PC-9 (cell line): ENCODE data around the gene S100A16. TPM values are rescaled to one million over a fixed set of nuclear protein-coding genes. Genes with fewer than 3 reads are reported as not detected.
A peak's percentile ranks its signal among the peaks of the same experiment; 100 is the strongest.
"Not testable (repeated sequence)": the region's sequence is repeated elsewhere in the genome, so short reads cannot be mapped to it uniquely, and the experiment has no call there.

Experiments
- BruUV-seq: library from RNA; stranded (reverse); fragments of 400-500 nt; replicated peaks from 2 replicates; lab custom pipeline; 2021; lab: Mats Ljungman, UMichigan
- CTCF ChIA-PET: fragments of 300-600 bp; sonication (Branson Sonifier 250); formaldehyde crosslinking; loops from one replicate; lab custom pipeline; 2022; ENCODE audit warnings: antibody characterized with exemption; lab: Charles Lee
- POLR2A ChIA-PET: fragments of 300-600 bp; sonication (Branson Sonifier 250); formaldehyde crosslinking; loops from one replicate; lab custom pipeline; 2022; ENCODE audit warnings: antibody characterized with exemption; ENCODE audit not compliant: unreplicated experiment; lab: Charles Lee
- DNase-seq, 2 experiments: peaks; one replicate each; pipeline versions ENCODE4 v3.0.0 to v3.0.0-alpha.2; 2015 to 2022; ENCODE audit warnings: mixed read lengths in 1 of 2
- H2AFZ ChIP-seq: fragments of 200-600 bp; sonication (generic); 2 replicates; pipeline ENCODE4 v1.8.1; 2017; ENCODE audit warnings: antibody characterized with exemption
- H3F3A ChIP-seq: fragments of 200-600 bp; sonication (generic); 2 replicates; pipeline ENCODE4 v1.8.1; 2017; ENCODE audit warnings: antibody characterized with exemption, mild to moderate bottlenecking, low read depth; ENCODE audit not compliant: insufficient read depth
- H3K27ac ChIP-seq: fragments of 200-600 bp; sonication (generic); 2 replicates; pipeline ENCODE4 v1.6.1; 2016; ENCODE audit warnings: mixed run types
- H3K27me3 ChIP-seq: fragments of 200-600 bp; sonication (generic); 2 replicates; pipeline ENCODE4 v1.6.1; 2016; ENCODE audit warnings: low read depth, mixed run types; ENCODE audit not compliant: insufficient read depth
- H3K36me3 ChIP-seq: fragments of 200-600 bp; sonication (generic); 2 replicates; pipeline ENCODE4 v1.6.1; 2016; ENCODE audit warnings: low read depth, mixed run types
- H3K4me1 ChIP-seq: fragments of 200-600 bp; sonication (generic); replicated peaks from 2 replicates; pipeline ENCODE4 v1.6.1; 2016; ENCODE audit warnings: mixed run types; ENCODE audit not compliant: insufficient read depth
- H3K4me2 ChIP-seq: fragments of 200-600 bp; sonication (generic); 2 replicates; pipeline ENCODE4 v1.6.1; 2017; ENCODE audit warnings: mixed run types
- H3K4me3 ChIP-seq: fragments of 200-600 bp; sonication (generic); 2 replicates; pipeline ENCODE4 v1.6.1; 2016; ENCODE audit warnings: mixed run types
- H3K79me2 ChIP-seq: fragments of 200-600 bp; sonication (generic); 2 replicates; pipeline ENCODE4 v1.6.1; 2017; ENCODE audit warnings: low read depth, mixed run types
- H3K9me2 ChIP-seq: fragments of 200-600 bp; sonication (generic); 2 replicates; pipeline ENCODE4 v1.8.1; 2017; ENCODE audit warnings: mild to moderate bottlenecking; ENCODE audit not compliant: insufficient read depth
- H3K9me3 ChIP-seq: fragments of 200-600 bp; sonication (generic); 2 replicates; pipeline ENCODE4 v1.8.1; 2016; ENCODE audit warnings: low read depth; ENCODE audit not compliant: insufficient read depth
- H4K20me1 ChIP-seq: fragments of 200-600 bp; sonication (generic); 2 replicates; pipeline ENCODE4 v1.8.1; 2017; ENCODE audit not compliant: insufficient read depth
- EZH2 ChIP-seq: fragments of 200-600 bp; sonication (generic); IDR thresholded peaks from 2 replicates; pipeline ENCODE4 v1.8.0; 2017; ENCODE audit warnings: antibody characterized with exemption, low read depth
- intact Hi-C: fragments of 100-400 bp; cut with micrococcal nuclease; formaldehyde crosslinking; loops from one replicate; pipeline ENCODE4 v1.10.0; 2022; ENCODE audit not compliant: unreplicated experiment
- total RNA-seq: library from RNA; stranded (reverse); gene quantifications from 2 replicates; pipeline ENCODE4 v1.2.3, GENCODE V29; 2021
- TF ChIP-seq, protein P1 (sequence below): fragments of 200-600 bp; sonication (generic); conservative IDR thresholded peaks from 2 replicates; pipeline ENCODE4 v1.6.1; 2017; ENCODE audit warnings: mixed run types, antibody characterized with exemption, mild to moderate bottlenecking, moderate library complexity

S100A16 gene
- total RNA-seq, 1 experiment from 2014 or later, result 276 TPM

DNA sequence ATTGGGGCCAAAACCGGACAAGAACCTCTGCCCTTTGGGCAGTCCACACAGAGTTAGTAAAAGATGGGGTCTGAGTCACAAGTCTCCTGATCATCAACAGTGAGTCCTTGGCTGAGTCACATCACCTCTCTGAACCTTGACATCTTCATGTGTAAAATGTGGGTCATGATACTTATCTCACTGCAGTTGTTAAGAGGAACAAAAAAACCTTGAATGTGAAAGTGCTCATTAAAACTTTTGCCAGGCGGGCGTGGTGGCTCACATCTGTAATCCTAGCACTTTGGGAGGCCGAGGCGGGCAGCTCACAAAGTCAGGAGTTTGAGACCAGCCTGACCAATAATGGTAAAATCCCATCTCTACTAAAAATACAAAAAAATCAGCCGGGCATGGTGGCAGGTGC lies 15.7 kb downstream of the S100A16 start:
- Histone ChIP-seq H2AFZ (no peak overlapping the region), H3K9me3 (no peaks in the 10 kb centered on the region), H4K20me1 (no peaks in the 10 kb centered on the region), H3K27me3 (no peaks in the 10 kb centered on the region), H3K9me2 (no peaks in the 10 kb centered on the region), H3K4me3 (no peak overlapping the region), H3K79me2 (no peaks in the 10 kb centered on the region), H3K4me1 (peaks cover 30% of the 10 kb centered on the region), H3K4me2 (no peak overlapping the region), H3F3A (peaks cover 43% of the 10 kb centered on the region; the same call in 1 of the 2 replicates), H3K27ac (peak overlapping the region; percentile 2; the same call in 1 of the 2 replicates), H3K36me3 (0 out of 2 replicates have a peak, but pooled peaks cover 3% of the 10 kb centered on the region)
- intact Hi-C loops, result no loop called here
- ChIA-PET POLR2A (no interaction called here), CTCF (no interaction called here)
- peak in 1 of 2 experiments; percentile 68 for DNase-seq
- BruUV-seq, result no TSS peak
- TF ChIP-seq, protein P1, sequence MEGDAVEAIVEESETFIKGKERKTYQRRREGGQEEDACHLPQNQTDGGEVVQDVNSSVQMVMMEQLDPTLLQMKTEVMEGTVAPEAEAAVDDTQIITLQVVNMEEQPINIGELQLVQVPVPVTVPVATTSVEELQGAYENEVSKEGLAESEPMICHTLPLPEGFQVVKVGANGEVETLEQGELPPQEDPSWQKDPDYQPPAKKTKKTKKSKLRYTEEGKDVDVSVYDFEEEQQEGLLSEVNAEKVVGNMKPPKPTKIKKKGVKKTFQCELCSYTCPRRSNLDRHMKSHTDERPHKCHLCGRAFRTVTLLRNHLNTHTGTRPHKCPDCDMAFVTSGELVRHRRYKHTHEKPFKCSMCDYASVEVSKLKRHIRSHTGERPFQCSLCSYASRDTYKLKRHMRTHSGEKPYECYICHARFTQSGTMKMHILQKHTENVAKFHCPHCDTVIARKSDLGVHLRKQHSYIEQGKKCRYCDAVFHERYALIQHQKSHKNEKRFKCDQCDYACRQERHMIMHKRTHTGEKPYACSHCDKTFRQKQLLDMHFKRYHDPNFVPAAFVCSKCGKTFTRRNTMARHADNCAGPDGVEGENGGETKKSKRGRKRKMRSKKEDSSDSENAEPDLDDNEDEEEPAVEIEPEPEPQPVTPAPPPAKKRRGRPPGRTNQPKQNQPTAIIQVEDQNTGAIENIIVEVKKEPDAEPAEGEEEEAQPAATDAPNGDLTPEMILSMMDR, result no peak
- TF ChIP-seq EZH2, result no peak

- no peak for DNase-seq
- CTCF ChIA-PET, result no interaction called here
Observed at GRCh38 chr1:153592748-153593147, 20.2 kb downstream of the S100A16 start.

DNA sequence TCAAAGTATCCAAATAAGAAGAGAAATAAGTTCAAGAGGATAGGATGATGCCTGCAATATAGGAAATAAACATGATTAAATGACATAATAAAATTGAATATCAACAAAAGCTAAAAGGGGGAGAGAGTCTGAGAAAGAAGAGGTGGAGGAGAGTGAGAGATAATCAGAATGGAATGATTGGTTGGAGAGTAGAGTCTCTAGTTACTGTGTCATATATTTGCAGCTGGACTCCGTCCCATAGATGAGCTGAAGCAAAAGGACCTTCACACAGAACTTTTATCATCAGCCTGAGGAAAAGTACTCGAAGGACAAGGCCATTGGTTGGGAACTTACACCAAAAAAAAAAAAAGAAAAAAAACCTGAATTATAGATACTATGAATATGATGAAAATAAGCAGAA lies 24.5 kb downstream of the S100A16 start:
- Histone ChIP-seq H3K36me3 (no peaks in the 10 kb centered on the region), H3K9me2 (no peaks in the 10 kb centered on the region), H3K4me3 (no peak overlapping the region), H2AFZ (no peak overlapping the region), H3K79me2 (no peaks in the 10 kb centered on the region), H3F3A (peaks cover 8% of the 10 kb centered on the region; the same call in 1 of the 2 replicates), H3K9me3 (no peaks in the 10 kb centered on the region), H3K4me1 (peaks cover 17% of the 10 kb centered on the region), H4K20me1 (no peaks in the 10 kb centered on the region), H3K4me2 (no peak overlapping the region), H3K27me3 (no peaks in the 10 kb centered on the region), H3K27ac (no peak overlapping the region)
- CTCF ChIA-PET, result no interaction called here
- intact Hi-C loops, result no loop called here
- TF ChIP-seq EZH2, result no peak
- TF ChIP-seq, protein P1, result no peak
- POLR2A ChIA-PET, result interaction anchor here (0.6 to 0.7 kb wide), 2 partner anchors 35 to 56 kb away, joined by 3 to 12 read pairs; no protein-coding TSS in a partner anchor
- BruUV-seq, result no TSS peak
- no peak for DNase-seq

More at GRCh38 chr1:153592748-153593147, 20.2 kb downstream of the S100A16 start:
- Histone ChIP-seq H3K27me3 (no peaks in the 10 kb centered on the region), H3F3A (peaks cover 25% of the 10 kb centered on the region; the same call in 1 of the 2 replicates), H3K36me3 (no peaks in the 10 kb centered on the region), H4K20me1 (no peaks in the 10 kb centered on the region), H3K4me3 (no peak overlapping the region), H3K4me1 (peaks cover 18% of the 10 kb centered on the region), H2AFZ (no peak overlapping the region), H3K79me2 (no peaks in the 10 kb centered on the region), H3K9me2 (no peaks in the 10 kb centered on the region), H3K27ac (no peak overlapping the region), H3K4me2 (no peak overlapping the region), H3K9me3 (no peaks in the 10 kb centered on the region)
- TF ChIP-seq EZH2, result no peak
- TF ChIP-seq, protein P1, result no peak
- POLR2A ChIA-PET, result interaction anchor here (0.6 kb wide), 1 partner anchor 23 kb away, joined by 4 read pairs; the partner anchor contains the start of gene S100A14
- BruUV-seq, result no TSS peak
- intact Hi-C loops, result no loop called here

DNA sequence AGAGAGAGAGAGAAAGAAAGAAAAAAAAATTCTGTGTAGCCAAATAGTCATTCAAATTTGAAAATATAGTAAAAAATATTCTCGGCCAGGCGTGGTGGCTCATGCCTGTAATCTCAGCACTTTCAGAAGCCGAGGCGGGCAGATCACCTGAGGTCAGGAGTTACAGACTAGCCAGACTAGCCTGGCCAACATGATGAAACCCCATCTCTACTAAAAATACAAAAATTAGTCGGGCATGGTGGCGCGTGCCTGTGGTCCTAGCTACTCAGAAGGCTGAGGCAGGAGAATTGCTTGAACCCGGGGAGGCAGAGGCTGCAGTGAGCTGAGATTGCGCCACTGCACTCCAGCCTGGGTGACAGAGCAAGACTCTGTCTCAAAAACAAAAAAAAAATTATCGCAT lies 24.9 kb downstream of the S100A16 start:
- intact Hi-C loops, H3F3A ChIP-seq, H3K27ac ChIP-seq, BruUV-seq, H2AFZ ChIP-seq, H3K27me3 ChIP-seq, H3K4me2 ChIP-seq, H3K4me3 ChIP-seq, H3K9me2 ChIP-seq, DNase-seq, H3K79me2 ChIP-seq, H3K9me3 ChIP-seq, CTCF ChIA-PET, H4K20me1 ChIP-seq, H3K36me3 ChIP-seq: not testable (repeated sequence)
- POLR2A ChIA-PET, result interaction anchor here (0.6 to 0.7 kb wide), 3 partner anchors 36 to 146 kb away, joined by 3 to 12 read pairs (median 3); no protein-coding TSS in a partner anchor
- H3K4me1 ChIP-seq, result peaks cover 17% of the 10 kb centered on the region
